ENCODE results near the gene FREM1. TPM values are rescaled to one million over a fixed set of nuclear protein-coding genes. Genes with fewer than 3 reads are reported as not detected.
A peak's percentile ranks its signal among the peaks of the same experiment; 100 is the strongest.

Gene FREM1
- total RNA-seq, 1 donor from 2014 or later: 2.7 TPM

DNA sequence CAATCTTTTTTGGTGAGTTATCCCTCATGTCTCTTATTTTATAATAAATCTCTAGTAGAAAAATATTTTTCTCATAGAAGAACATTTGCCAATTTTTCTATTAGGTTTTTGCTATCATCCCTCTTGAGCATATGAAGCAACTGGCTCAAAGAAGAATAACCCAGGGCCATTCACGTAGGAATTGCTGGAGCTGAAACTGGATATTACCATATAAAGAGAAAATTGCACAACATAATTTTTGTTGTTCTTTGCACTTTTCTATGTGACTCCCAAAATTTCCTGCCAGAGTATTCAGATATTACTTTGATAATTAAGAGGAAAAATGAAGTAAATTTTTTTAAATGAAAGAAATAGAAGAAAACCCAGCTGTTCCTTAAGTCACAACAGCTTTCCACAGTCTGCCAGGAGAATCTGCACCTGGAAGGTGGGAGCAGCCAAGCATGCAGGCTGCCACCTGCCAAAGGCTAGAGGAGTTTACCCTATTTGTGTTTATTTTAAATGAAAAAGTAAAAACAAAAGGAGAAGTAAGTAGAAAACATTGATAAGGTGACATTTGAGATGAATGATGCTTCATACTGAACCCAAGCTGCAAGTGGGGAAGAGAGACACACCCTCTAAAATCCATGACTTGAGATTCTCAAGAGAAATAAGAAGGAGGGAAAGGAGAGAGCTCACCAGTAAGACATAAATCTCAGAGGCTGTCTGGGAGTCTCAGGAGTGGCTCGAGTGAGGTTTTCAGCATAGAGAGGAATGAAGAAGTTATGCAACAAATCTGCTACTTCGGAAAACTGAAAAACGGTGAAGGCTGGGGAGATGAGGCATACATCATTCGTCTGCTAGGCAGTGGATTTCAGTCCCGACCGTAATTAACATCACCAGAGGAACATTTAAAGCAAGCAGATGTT is 31.5 kb upstream of the FREM1 start:
- H3K36me3 ChIP-seq: no peaks in the 10 kb centered on the region
- no peak for DNase-seq (ENCODE audit: extremely low spot score in 2 of 2)
- no peak overlapping the region for H3K4me3 ChIP-seq
- intact Hi-C loops (cut with DNase I): no loop called here
- H3K27me3 ChIP-seq: no peaks in the 10 kb centered on the region
- no peaks in the 10 kb centered on the region for H3K4me1 ChIP-seq
- H3K27ac ChIP-seq: peak overlapping the region; percentile 31
- TF ChIP-seq, protein P1, sequence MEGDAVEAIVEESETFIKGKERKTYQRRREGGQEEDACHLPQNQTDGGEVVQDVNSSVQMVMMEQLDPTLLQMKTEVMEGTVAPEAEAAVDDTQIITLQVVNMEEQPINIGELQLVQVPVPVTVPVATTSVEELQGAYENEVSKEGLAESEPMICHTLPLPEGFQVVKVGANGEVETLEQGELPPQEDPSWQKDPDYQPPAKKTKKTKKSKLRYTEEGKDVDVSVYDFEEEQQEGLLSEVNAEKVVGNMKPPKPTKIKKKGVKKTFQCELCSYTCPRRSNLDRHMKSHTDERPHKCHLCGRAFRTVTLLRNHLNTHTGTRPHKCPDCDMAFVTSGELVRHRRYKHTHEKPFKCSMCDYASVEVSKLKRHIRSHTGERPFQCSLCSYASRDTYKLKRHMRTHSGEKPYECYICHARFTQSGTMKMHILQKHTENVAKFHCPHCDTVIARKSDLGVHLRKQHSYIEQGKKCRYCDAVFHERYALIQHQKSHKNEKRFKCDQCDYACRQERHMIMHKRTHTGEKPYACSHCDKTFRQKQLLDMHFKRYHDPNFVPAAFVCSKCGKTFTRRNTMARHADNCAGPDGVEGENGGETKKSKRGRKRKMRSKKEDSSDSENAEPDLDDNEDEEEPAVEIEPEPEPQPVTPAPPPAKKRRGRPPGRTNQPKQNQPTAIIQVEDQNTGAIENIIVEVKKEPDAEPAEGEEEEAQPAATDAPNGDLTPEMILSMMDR (IDR thresholded peaks at IDR 0.05): no peak
- no peak for TF ChIP-seq POLR2A (IDR thresholded peaks at IDR 0.05)
- no peak for TF ChIP-seq POLR2AphosphoS5 (IDR thresholded peaks at IDR 0.05; ENCODE audit: insufficient read depth in 1 of 2, low read depth in 1 of 2)
- H3K9me3 ChIP-seq: no peaks in the 10 kb centered on the region

DNA sequence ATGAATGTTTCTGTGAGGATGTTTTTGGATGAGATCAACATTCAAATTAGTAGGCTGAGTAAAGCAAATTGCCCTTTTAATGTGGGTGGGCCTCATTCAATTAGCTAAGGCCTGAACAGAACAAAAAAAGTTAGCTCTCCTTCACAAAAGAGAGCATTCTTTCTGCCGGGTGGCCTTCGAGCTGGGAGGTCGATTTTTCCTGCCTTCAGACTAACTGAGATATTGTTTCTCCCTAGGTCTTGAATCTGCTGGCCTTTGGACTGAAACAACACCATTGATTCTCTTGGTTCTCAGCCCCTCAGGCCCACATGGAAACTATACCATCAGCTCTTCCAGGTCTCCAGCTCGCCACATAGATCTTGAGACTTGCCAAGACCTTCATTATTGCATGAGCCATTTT is 29.1 kb upstream of the FREM1 start:
- no peak overlapping the region for H3K27ac ChIP-seq
- TF ChIP-seq, protein P1 (IDR thresholded peaks at IDR 0.05): no peak
- no peak for TF ChIP-seq POLR2A (IDR thresholded peaks at IDR 0.05)
- no peak for TF ChIP-seq POLR2AphosphoS5 (IDR thresholded peaks at IDR 0.05; ENCODE audit: insufficient read depth in 1 of 2, low read depth in 1 of 2)
- intact Hi-C loops (cut with DNase I): no loop called here

DNA sequence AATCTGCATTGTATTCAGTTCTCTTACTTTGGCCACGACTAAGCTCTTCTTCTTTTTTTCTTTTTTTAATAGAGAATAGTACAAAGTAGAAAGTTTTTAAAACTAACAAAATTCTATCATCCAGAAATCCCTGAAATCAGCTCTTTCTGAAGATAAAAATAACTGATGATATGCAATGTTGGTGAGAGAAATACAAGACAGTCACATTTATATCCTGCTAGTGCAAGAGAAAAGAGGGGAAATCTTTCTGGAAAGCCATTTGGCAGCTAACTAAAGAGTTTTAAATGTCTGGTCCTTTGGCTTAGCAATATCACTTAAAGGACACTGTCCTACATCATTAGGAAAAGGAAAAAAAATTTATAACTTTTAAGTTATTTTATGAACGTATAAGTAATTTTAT is 27.0 kb upstream of the FREM1 start:
- no peaks in the 10 kb centered on the region for H3K4me1 ChIP-seq
- no peaks in the 10 kb centered on the region for H3K27me3 ChIP-seq
- H3K9me3 ChIP-seq: no peaks in the 10 kb centered on the region
- TF ChIP-seq POLR2AphosphoS5 (IDR thresholded peaks at IDR 0.05; ENCODE audit: insufficient read depth in 1 of 2, low read depth in 1 of 2) (no peak), POLR2A (IDR thresholded peaks at IDR 0.05) (no peak)
- H3K27ac ChIP-seq: no peak overlapping the region
- no peaks in the 10 kb centered on the region for H3K36me3 ChIP-seq
- no peak for DNase-seq (ENCODE audit: extremely low spot score in 2 of 2)
- intact Hi-C loops (cut with DNase I): no loop called here
- no peak overlapping the region for H3K4me3 ChIP-seq

More for the DNA sequence above, 29.1 kb upstream of the FREM1 start:
- DNase-seq (ENCODE audit: extremely low spot score in 2 of 2): no peak
- Histone ChIP-seq H3K9me3 (no peaks in the 10 kb centered on the region), H3K36me3 (no peaks in the 10 kb centered on the region), H3K27me3 (no peaks in the 10 kb centered on the region), H3K4me3 (no peak overlapping the region), H3K4me1 (no peaks in the 10 kb centered on the region)

DNA sequence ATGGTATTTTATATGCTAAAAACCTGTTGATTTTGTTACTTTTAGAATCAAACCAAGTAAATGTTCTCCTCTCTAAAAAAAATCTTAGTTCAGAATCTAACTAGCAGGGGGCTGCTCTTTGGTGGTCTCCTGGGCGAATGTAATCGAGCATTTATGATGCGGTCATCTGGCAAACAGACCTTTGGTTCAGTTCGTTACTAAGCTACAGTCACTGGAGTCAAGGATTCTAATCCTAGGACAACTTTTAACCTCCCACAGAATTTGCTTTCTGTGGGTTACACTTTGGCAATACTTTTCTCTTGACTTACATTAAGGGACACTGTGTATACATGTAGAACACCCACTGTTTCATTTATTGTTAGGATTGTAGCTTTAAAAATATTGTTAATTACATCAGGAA is 26.3 kb upstream of the FREM1 start:
- TF ChIP-seq POLR2A (IDR thresholded peaks at IDR 0.05) (no peak), POLR2AphosphoS5 (IDR thresholded peaks at IDR 0.05; ENCODE audit: insufficient read depth in 1 of 2, low read depth in 1 of 2) (no peak)
- TF ChIP-seq, protein P1 (IDR thresholded peaks at IDR 0.05): no peak
- no peaks in the 10 kb centered on the region for H3K4me1 ChIP-seq
- intact Hi-C loops (cut with DNase I): no loop called here
- no peaks in the 10 kb centered on the region for H3K27me3 ChIP-seq
- H3K27ac ChIP-seq: peak overlapping the region; percentile 27
- no peaks in the 10 kb centered on the region for H3K9me3 ChIP-seq
- DNase-seq (ENCODE audit: extremely low spot score in 2 of 2): no peak
- H3K36me3 ChIP-seq: no peaks in the 10 kb centered on the region
- H3K4me3 ChIP-seq: no peak overlapping the region

DNA sequence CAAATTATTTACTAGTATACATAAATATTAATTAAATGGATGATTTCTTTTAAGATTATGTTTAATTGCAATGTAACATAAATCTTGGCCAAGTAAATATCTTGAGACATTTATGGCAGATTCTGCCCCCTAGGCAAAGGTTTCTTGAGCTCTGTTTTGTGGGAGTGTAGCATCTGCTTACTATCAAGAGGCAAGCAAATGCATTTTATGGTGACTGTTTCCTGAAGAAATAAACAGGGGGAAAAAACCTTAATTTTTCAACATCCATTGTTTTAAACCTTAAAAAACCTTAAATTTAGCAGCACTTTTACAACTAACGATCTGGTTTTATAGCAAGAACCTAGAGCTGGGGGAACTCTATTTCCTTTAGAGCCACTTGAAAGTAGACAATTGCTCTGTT is 25.7 kb upstream of the FREM1 start:
- Histone ChIP-seq H3K27me3 (no peaks in the 10 kb centered on the region), H3K4me3 (no peak overlapping the region), H3K9me3 (no peaks in the 10 kb centered on the region), H3K36me3 (no peaks in the 10 kb centered on the region), H3K4me1 (no peaks in the 10 kb centered on the region), H3K27ac (peak overlapping the region; percentile 27)
- TF ChIP-seq POLR2AphosphoS5 (IDR thresholded peaks at IDR 0.05; ENCODE audit: insufficient read depth in 1 of 2, low read depth in 1 of 2) (no peak), POLR2A (IDR thresholded peaks at IDR 0.05) (no peak)
- TF ChIP-seq, protein P1 (IDR thresholded peaks at IDR 0.05): no peak
- intact Hi-C loops (cut with DNase I): no loop called here
- DNase-seq (ENCODE audit: extremely low spot score in 2 of 2): no peak
